HG03060 (cell line): ENCODE results near the gene IMPDH1.

Experiments
- ATAC-seq: cut with Tn5 transposase; IDR thresholded peaks from one replicate; pipeline ENCODE4 v1.9.1; 2021; ENCODE audit warnings: low read depth, moderate number of reproducible peaks; ENCODE audit not compliant: unreplicated experiment

IMPDH1 gene

GRCh38 chr7:128389618-128390329 lies 20.0 kb downstream of the IMPDH1 start:
- ATAC-seq = no peak

- no peak for ATAC-seq
These were observed 20.6 kb downstream of the IMPDH1 start for GRCh38 chr7:128389085-128389617.

GRCh38 chr7:128388145-128388485 lies 21.7 kb downstream of the IMPDH1 start:
- ATAC-seq = no peak

GRCh38 chr7:128387216-128388144 lies 22.3 kb downstream of the IMPDH1 start:
- no peak for ATAC-seq

GRCh38 chr7:128385988-128386925 lies 23.5 kb downstream of the IMPDH1 start:
- no peak for ATAC-seq

- ATAC-seq = no peak
These were observed 25.1 kb downstream of the IMPDH1 start for GRCh38 chr7:128384726-128385125.

- ATAC-seq = no peak
These were observed 26.0 kb downstream of the IMPDH1 start for GRCh38 chr7:128383776-128384175.

GRCh38 chr7:128381161-128381821 lies 28.5 kb downstream of the IMPDH1 start:
- ATAC-seq = no peak

- ATAC-seq = no peak
These were observed 29.2 kb downstream of the IMPDH1 start for GRCh38 chr7:128380483-128381106.

GRCh38 chr7:128379900-128380479 lies 29.8 kb downstream of the IMPDH1 start:
- ATAC-seq = no peak

- ATAC-seq = no peak
These were observed 31.1 kb downstream of the IMPDH1 start for GRCh38 chr7:128378637-128379036.

GRCh38 chr7:128376077-128376476 lies 33.7 kb downstream of the IMPDH1 start:
- ATAC-seq = no peak

- ATAC-seq = no peak
These were observed 35.7 kb downstream of the IMPDH1 start for GRCh38 chr7:128374041-128374440.

- ATAC-seq = no peak
These were observed 36.2 kb downstream of the IMPDH1 start for GRCh38 chr7:128373606-128374005.

GRCh38 chr7:128370491-128370890 lies 39.3 kb downstream of the IMPDH1 start:
- no peak for ATAC-seq

GRCh38 chr7:128366986-128367385 lies 42.8 kb downstream of the IMPDH1 start:
- ATAC-seq = no peak

GRCh38 chr7:128366300-128366699 lies 43.5 kb downstream of the IMPDH1 start:
- no peak for ATAC-seq

GRCh38 chr7:128365432-128365831 lies 44.4 kb downstream of the IMPDH1 start:
- no peak for ATAC-seq
